Thyroid gland (tissue), 4 donors: ENCODE data around the gene FADS6.

Experiments
- CTCF ChIP-seq, 6 experiments: fragments of 200-600 bp in 3 of 6; fragments of 450-650 bp in 3 of 6; sonication (generic) in 3 of 6; IDR thresholded peaks; one replicate each; pipeline ENCODE4 v1.5.1; 2016 to 2019; ENCODE audit warnings: antibody characterized with exemption in 6 of 6, mild to moderate bottlenecking in 2 of 6, inconsistent platforms in 1 of 6, moderate library complexity in 1 of 6
- POLR2A ChIP-seq, 2 donors: fragments of 450-650 bp; IDR thresholded peaks; one replicate each; pipeline ENCODE4 v1.6.1; 2017; ENCODE audit warnings: antibody characterized with exemption in 2 of 2, mild to moderate bottlenecking in 2 of 2, moderate library complexity in 1 of 2

- TF ChIP-seq CTCF (IDR thresholded peaks at IDR 0.05) (peak in 1 of 6 experiments; percentile 9), POLR2A (IDR thresholded peaks at IDR 0.05) (no peak)
Observed at GRCh38 chr17:74919440-74920305, 26.2 kb upstream of the FADS6 start.
